ENCODE data around the gene ADORA1. TPM values are rescaled to one million over a fixed set of nuclear protein-coding genes. Genes with fewer than 3 reads are reported as not detected.

The ADORA1 gene
- total and polyA plus RNA-seq, 11 donors, result 0.81 to 17.8 (median 9.5) TPM

- 90 to 96% (median 90%) methylated on average over 6 of the region's 6 CpGs for WGBS, 4 donors
- Histone ChIP-seq H3K4me3 (no peak overlapping the region), H3K4me1 (peaks cover 0 to 19% (median 0%) of the 10 kb centered on the region in 12 donors), H3K27ac (no peak overlapping the region), H3K27me3 (no peaks in the 10 kb centered on the region), H3K9me3 (no peaks in the 10 kb centered on the region), H3K36me3 (no peaks in the 10 kb centered on the region)
- TF ChIP-seq CTCF (IDR thresholded peaks at IDR 0.05), result no peak
- no peak for TF ChIP-seq POLR2A (IDR thresholded peaks at IDR 0.05)
- no peak for ATAC-seq
- intact Hi-C loops (cut with DNase I), result no loop called here
- no peak for DNase-seq
Observed at GRCh38 chr1:203177036-203177405, 49.5 kb downstream of the ADORA1 start.

GRCh38 chr1:203177470-203178039 is 50.0 kb downstream of the ADORA1 start:
- 62 to 68% (median 65%) methylated on average over 8 to 9 of the region's 9 CpGs for WGBS, 4 donors
- Histone ChIP-seq H3K36me3 (no peaks in the 10 kb centered on the region), H3K4me1 (peaks cover 0 to 19% (median 0%) of the 10 kb centered on the region in 12 donors), H3K27me3 (no peaks in the 10 kb centered on the region), H3K4me3 (no peak overlapping the region), H3K9me3 (no peaks in the 10 kb centered on the region), H3K27ac (no peak overlapping the region)
- intact Hi-C loops (cut with DNase I), result no loop called here
- no peak for TF ChIP-seq POLR2A (IDR thresholded peaks at IDR 0.05)
- ATAC-seq (no peak), DNase-seq (peak in 2 of 5 donors; percentile 44 to 47)

GRCh38 chr1:203178083-203178482 is 50.6 kb downstream of the ADORA1 start:
- WGBS, 4 donors, result 70 to 91% (median 77%) methylated on average over 5 of the region's 5 CpGs
- TF ChIP-seq CTCF (IDR thresholded peaks at IDR 0.05), result no peak
- TF ChIP-seq POLR2A (IDR thresholded peaks at IDR 0.05), result no peak
- peak in 1 of 5 donors; percentile 15 for DNase-seq
- Histone ChIP-seq H3K4me1 (peaks cover 0 to 19% (median 0%) of the 10 kb centered on the region in 12 donors), H3K27me3 (no peaks in the 10 kb centered on the region), H3K9me3 (no peaks in the 10 kb centered on the region), H3K27ac (no peak overlapping the region), H3K36me3 (no peaks in the 10 kb centered on the region), H3K4me3 (no peak overlapping the region)
- intact Hi-C loops (cut with DNase I), result no loop called here
- ATAC-seq, result no peak

DNA sequence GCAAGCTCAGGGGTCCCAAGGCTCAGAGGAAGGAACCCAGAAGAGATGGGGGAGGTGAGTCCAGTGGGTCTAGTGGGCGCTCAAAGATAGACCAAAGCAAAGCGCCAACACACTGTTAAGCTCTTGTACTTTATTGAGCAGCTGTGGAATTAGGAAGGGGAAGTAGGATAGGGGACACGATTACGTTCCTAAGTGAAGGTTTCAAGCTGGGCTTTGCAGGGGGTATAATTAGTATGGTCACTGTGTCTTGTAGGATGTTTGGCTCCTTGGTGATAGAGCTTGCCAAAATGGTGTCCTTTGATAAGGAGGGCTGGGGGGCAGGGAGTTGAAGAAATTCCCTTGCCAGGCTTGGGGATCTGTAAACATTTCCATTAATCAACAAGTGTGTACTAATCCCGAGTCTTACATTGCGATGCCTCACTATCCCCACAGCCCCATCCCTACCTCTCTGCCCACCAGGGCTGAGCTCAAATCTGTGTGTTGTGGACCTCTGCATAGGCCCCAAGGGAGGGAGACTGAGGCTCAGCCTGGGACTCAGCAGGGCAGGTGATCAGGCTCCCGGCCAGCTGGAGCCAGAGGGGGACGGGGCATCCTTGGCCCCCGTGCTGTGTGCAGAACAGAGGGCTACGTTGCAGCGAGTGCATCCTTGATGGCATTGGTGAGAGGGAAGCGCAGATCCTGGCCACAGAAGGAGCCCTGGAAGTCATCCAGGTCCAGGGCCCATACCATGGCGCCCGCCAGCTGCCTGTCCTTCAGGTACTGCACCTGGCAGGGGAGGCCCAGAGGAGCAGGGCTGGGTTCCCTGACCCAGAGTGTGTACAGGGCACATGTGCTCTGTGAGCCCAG is 51.5 kb downstream of the ADORA1 start:
- peak in 1 of 5 donors; percentile 58 for DNase-seq
- Histone ChIP-seq H3K36me3 (no peaks in the 10 kb centered on the region), H3K4me1 (peaks cover 0 to 19% (median 0%) of the 10 kb centered on the region in 12 donors), H3K4me3 (no peak overlapping the region), H3K27ac (no peak overlapping the region), H3K9me3 (no peaks in the 10 kb centered on the region), H3K27me3 (no peaks in the 10 kb centered on the region)
- 92 to 94% (median 93%) methylated on average over 13 to 14 of the region's 14 CpGs for WGBS, 4 donors
- TF ChIP-seq CTCF (IDR thresholded peaks at IDR 0.05) (no peak), POLR2A (IDR thresholded peaks at IDR 0.05) (no peak)
- no peak for ATAC-seq
- intact Hi-C loops (cut with DNase I), result no loop called here

Measured in heart left ventricle (tissue), 16 donors.